NCI-H226 (cell line): ENCODE measurements around the gene KLK10.

Experiments used
- DNase-seq: peaks from one replicate; pipeline ENCODE4 v3.0.0-alpha.2; 2015

The KLK10 gene

DNA sequence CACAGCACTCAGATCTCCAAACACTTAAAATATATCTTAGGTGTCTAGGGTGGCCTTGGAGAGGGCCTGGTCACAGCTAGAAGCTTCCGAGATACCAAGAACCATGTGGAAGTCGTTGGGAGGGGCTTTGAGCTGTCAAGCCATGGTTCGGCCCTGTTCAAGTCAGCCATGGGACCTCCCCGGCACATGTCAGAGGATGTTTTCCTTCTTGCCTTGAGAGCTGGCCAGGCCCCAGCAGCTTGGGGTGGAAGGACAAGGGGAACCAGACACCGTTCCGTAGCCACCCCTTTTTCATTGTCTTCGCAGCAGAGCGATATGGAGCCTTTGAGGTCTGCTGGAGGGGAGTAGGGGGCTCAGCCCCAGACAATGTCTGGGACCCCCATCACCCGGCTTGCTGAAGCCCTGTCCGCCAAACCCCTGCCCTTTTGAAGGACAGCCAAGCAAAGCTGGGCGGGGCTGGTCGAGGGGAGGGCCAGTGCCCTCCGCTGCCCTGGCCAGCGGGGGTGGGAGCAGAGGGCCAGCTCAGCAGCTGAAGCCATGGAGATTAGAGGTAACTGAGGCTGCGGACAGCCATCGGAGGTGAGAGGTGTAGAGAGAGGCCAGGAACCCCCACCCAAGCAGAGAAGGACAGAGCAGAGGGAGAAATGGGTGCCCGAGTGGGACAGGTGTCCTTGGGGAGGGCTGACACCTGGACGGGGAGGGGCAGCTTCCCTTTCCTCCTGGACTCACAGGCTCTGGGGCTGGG lies 6.5 kb upstream of the KLK10 start:
- peak; percentile 64 for DNase-seq

DNA sequence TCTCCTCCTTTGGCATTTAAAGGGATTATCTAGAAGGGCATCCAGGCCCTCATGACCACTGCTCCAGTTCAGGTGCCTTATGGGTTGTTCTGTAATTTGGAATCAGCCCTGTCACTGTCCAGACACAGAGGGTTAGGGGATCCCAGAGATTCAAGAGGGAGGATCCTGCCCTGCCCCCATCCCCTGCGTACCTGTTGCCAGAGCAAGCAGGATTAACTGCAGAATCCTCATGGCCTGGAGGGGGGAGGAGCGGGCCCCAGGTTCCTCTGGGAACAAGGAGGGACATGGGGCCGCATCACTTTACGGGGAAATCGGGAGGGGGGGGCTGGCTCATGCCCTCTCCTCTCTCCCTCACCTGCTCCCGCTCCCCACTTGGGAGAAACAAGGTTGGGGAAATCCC lies 5.9 kb upstream of the KLK10 start:
- DNase-seq: no peak

DNA sequence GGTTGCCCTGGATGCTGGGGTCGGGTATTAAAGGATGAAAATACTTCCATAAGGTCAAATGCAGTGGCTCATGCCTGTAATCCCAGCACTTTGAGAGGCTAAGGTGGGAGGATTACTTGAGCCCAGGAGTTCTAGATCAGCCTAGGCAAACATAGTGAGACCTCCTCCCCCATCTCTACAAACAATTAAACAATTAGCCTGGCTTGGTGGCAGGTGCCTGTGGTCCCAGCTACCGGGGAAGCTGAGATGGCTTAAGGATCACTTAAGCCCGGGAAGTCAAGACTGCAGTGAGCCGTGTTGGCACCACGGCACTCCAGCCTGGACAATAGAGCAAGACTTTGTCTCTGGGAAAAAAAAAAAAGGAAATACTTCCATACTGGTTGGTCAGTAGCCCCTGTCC lies 5.4 kb upstream of the KLK10 start:
- no peak for DNase-seq

DNA sequence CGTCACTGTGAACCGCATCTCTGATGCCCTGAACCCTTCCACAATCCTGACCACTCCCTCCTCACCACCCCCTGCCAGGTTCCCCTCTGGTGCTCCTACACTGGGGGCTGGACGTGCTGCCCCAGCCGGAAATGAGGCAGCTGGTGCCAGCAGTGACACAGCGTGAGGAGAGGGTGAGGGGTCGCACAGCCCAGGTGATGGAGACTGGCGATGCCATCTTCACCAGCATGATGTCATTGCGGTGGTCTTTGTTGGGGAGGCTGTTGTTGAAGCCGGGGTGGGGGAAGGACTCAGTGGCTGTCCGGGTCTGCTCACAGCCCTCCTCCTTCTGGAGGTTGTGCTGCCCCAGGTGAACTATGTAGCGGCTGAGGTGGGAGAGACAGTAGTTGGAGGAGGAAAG lies 4.4 kb upstream of the KLK10 start:
- DNase-seq: no peak

DNA sequence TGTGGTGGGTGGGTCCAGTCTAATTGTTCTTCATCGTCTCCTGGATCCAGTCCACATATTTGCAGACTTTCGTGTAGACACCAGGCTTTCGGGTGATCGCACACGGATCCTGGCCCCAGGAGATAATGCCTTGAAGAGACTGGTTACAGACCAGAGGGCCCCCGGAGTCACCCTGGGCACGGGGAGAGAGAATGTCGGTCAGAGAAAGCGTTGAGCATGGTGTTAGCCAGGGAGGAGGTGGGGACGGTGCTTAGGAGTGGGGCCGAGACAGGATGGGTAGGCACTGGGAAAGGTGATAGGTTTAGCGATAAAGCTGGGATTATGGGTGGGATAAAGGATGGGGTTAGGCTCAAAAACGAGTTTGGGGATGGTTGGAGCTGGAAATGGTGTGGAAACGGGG lies 3.0 kb upstream of the KLK10 start:
- no peak for DNase-seq

DNA sequence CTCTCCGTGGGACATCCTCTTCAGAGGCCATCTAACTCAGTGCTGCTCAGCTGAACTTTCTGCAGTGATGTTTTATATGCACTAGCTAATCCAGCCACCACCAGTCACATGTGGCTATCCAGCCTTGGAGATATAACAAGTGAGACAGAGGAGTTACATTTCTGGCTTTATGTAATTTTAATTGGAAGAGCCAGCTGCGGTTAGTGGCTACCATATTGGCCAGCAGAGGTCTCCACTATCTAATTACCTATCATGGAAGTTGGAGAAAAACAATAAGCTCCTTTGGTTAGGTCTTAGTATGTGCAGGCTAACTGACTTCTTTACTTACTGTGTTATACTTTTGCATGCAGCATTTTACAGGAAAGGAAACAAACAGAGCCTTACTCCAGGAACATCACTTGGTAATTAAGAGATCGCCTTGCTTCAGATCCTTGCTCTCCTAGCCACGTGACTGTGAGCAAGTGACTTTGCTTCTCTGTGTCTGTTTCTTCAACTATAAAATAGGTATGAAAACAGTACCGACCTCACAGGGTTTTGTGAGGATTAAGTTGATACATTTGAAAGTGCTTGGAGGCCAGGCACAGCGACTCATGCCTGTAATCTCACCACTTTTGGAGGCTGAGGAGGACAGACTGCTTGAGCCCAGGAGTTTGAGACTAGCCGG lies 1.6 kb upstream of the KLK10 start:
- peak; percentile 31 for DNase-seq

DNA sequence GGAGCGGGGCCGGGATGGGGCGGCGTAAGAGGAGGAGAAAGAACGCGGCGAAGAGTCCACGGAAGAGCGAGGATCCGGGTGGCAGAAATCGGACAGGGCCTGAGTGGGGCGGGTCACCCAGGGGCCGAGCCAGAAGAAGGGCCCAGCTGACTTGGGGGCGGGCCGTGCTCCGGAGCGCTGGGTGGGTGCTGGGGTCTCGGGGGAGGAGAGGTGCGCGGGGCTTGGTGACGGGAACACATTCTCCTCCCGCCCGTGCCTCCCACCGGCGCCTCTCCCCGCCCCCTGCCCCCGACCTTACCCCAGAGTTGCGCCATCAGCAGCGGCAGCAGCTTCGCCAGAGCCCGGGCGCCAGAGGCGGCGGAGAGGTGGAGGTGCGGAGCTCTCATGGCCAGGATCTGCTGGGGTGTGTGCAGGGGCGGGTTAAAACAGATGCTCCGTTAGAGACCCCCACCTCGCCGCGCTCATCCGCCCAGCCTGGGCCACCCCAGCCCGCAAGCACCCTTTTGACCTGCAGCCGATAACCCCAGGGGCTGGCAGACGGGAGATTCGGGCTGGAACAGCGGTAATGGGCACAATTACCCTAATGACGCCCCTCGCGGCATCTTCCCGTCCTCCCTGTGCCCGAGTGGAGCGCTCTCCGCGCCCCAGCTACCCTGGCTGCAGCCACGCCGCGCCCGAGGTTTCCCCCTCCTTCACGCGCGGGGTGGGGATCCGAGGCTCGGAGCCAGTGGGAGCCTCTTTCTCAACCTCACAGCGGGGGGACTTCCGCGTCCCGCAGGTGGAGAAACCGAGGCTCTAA lies 565 bp downstream of the KLK10 start:
- peak; percentile 79 for DNase-seq

DNA sequence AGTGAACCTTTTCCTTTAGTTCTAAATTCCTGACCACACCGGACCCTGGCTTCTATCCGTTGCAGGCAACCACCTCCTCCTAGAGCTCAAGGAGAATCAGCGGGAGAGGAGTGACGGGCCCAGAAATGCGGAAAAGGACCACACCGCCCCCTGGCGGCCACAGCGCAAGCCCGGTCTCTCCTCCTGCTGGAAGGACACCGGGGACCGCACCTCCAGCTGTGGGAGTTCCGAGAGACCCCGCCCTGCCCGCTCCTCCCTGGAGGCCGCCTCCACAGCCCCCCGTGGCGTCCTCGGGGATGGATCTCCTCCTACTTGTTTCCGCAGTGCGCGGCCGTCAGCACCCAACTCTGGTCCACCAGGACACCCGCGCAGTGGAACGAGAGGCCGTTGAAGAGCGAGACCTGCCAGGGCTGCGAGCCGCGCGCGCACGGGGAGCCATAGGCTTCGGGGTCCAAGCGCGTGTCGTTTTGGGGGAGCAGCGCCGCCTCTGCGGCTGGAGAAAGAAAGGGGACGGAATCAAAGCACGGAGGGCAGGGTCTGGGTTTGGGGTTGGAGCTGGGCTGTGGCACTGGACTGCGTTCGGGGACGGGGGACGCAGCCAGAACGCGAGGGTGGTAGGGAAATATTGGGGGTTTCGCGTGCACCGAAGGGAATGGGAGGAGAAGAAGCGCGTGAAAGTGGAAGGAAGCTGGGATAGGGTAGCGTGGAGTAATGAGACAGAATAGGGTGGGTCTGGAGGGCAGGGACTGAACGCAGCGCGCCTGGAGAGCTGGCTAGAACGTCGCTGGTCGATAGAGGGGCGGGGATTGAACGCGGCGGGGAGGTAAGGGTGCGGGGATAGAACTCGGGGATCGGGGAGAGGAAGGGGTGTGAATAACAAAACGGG lies 2.5 kb downstream of the KLK10 start:
- DNase-seq: peak; percentile 73

DNA sequence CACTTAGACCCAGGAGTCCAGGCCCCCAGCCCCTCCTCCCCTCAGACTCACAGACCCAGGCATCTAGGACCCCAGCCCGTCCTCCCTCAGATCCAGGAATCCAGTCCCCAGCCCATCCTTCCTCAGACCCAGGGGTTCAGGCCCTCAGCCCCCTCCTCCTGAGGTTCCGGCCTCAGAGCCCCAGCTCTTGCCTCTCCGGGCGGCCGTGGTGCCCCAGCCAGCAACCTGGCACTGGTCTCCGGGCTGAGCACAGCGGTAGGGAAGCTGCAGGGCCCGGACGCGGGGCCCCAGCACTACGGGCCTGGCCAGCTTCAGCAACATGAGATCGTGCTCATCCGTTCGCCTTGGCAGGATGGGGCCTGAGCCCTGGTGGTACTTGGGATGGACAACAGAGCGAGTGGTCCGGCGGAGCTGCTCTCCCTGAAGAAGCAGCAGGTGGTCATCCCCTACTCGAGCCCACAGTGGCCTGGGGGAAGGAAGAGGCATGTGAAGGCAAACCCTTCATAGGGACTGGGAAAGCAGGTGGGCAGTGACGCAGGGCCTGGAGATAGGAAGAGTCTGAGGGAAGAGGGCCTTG lies 3.7 kb downstream of the KLK10 start:
- no peak for DNase-seq

DNA sequence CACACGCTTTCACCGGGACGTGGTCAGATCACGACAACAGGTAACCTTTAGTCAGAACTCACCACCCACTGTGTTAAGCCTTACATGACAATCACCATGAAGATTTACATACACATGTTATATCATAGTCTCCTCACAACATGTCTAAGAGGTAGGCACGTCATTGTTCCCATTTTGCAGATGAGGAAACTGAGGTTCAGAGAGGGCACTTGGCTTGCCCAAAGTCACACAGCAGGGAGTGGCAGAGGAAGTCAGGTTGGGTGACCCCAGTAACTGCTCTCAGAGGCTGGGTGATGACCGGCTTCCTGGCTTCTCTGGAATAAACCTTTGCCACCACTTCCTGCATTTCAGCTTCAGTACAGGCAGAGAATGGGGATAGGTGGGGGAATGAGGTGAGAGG lies 5.3 kb downstream of the KLK10 start:
- no peak for DNase-seq

DNA sequence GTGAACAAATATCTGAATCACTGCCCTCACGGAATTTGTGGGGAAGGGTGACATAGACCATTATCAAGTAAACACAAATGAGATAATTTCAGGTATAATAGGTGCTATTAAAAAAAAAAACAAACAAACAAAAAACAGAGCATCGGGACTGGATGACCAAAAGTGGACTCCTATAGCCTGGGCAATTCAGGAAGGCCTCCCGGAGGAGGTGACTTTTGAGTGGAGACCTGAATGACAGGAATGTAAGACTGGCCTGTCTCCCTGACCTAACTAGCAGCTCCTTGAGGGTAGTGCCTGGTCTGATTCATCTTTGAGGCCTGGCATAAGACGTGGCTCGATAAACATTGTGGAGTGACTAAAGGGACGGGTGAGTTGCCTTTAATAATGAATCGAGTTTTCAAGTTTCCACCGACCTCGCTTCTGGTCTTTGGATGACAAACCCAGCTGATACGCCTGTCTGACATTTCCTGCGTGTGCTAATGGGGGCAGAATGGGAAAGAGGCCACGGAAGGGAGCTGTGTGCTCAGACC lies 6.8 kb downstream of the KLK10 start:
- no peak for DNase-seq

DNA sequence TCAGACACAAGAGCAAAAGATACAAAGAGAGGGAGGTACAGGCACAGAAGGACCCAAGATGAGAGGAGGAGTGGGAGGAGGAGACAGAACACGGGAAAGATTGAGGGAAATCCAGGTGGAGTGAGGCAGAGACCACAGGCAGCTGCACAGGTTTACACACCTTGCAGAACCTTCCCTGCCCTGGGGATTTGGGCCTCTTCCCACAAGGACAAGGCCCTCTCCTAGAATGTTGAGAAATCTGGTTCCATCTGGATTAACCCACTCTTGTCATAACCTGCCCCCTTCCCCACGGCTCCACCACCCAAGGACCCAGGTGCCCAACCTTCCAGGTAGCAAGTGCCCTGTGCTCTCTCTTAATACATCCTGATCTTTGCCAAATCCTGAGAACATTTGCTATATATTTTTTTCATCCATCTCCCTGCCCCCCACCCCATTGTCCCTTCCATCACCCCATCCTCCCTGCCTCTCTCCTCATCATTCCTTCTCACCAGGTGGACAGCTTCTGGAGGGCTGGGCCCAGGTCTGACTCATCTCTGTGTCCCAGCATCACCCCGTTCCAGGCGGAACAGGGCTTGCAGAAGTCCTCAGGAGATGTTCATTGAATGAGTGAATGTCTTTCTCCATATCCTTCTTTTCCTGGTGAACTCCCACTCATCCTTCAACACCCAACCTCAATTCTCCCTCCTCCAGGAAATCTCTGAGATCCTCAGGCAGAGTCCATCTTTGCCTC lies 9.3 kb downstream of the KLK10 start:
- no peak for DNase-seq

DNA sequence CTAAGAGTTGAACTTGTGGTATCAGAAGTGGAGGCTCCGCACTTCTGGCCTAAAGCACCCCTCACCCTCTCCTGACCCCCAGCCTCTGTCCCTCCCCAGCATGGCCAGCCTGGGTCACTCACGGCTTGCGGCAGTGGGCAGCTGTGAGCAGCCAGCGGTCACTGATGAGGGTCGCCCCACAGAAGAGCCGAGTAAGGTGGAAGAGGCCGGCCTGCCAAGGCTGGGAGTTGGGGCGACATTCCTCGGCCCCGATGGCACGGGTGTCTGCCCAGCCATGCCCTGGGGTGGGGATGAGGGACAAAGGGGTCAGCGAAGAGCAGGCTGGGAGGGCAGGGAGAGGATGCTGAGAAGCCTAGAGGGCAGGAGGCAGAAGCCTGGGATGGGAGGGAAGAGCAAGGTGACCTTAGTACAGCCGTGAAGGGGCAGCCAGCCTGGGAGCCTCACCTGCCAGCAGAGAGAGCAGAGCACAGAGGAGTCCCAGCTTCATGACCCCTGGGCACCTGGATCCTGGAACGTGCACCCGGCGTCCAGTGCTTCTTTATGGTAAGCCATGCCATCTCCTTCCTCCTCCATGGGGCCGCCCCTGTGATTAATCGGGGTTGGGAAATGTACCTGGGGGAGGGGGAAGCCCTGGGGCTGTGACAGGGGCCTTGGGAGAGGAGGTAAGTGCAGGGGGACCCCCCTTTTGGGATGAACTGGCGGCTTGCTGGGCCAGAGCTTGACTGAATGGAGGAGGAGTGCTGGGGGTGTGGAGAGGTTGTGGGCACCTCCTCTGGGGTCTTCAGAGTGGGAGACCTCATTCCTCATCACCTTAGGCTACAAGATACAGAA lies 10.2 kb downstream of the KLK10 start:
- no peak for DNase-seq

DNA sequence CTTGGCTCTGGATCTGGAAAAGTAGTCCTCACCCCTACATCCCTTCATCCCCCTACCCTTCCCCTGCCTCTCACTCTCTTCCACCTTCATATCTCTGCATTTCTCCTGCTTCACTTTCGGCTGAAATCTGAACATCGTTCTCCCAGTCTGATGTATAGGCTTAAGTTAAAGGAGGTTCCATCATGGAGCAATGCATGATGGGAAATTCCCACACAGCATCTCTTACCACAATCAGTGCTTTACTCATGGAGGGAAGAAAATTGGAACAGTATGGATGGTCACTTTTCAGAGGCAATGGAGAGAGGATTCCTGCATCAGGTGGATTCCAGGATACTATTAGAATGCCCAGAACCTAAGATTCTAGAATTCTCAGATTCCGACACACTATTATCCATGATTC lies 12.0 kb downstream of the KLK10 start:
- no peak for DNase-seq

DNA sequence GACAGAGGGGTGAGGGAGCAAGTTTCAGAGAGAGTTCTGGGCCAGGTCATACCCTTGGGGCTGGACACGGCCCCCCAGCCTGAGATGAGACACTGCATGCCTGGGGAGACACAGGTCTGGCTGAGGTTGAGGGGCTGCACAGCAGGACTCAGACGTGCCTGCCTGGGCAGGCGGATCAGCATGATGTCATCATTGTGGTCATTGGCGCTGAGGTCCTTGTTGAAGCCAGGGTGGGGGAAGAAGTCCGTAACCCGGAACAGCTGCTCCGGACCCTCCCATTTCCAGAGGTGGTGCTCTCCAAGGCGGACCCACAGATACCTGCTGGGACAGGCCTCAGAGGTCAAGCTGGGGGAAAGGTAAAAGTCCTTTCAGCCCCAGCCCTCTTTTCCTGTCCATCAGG lies 13.1 kb downstream of the KLK10 start:
- no peak for DNase-seq

DNA sequence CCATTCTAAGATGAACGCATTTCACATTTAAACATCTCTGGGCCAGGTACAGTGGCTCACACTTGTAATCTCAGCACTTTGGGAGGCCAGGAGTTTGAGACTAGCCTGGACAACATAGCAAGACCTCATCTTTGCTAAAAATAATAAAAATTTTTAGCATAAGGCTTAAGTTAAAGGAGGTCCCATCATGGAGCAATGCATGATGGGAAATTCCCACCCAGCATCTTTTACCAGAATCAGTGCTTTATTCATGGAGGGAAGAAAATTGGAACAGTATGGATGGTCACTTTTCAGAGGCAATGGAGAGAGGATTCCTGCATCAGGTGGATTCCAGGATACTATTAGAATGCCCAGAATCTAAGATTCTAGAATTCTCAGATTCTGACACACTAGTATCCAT lies 14.3 kb downstream of the KLK10 start:
- no peak for DNase-seq

DNA sequence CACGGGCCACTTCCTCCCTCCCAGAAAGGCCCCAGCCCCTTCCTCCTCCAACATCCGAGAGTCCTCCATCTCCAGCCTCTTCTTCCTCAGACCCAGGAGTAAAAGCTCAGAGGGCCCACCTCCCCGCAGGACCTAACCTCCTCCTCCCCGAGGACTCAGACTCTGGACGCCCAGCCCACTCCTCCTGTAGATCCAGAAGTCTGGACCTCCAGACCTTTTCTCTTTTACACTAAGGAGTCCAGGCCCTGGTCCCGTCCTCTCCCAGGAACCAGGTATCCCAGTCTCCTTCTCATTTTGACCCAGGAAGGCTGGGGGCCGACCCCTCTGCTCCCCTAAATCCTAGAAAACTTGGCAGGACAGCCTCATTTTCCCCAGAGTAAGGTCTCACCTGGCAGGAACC lies 16.2 kb downstream of the KLK10 start:
- no peak for DNase-seq

DNA sequence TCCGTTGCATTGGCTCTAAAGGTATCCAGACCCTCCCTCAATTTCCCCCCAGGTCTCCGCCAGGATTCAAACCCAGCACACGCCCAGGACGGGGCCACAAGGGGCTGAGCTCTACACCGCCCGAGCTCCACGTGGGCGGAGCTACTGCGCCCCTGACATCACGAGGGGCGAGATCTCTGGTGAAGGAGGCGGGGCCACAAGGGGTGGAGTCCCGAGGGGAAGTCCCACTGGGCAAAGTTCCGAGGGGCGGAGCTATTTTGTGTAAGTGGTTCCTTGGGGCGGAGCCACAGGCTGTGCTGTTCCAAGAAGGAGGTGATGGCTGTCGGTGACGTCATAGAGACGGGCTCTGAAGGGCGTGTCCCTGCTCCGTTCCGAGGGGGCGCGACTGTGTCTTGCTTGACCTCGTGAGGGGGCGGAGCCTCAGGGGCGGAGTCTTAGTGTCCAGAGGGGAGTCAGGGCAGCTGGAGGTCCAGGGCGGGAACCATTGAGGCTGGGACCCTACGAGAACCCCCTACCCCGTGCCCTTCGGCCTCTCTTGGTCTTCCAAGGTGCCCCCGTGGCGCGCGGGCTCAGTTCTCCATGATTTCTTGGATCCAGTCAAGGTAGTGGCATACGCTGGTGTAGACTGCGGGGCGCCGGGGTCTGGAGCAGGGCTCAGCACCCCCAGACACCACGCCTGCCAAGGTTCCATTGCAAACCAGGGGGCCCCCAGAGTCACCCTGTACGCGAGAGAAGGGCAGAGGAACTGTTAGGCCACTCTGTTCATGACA lies 16.8 kb downstream of the KLK10 start:
- peak; percentile 88 for DNase-seq

DNA sequence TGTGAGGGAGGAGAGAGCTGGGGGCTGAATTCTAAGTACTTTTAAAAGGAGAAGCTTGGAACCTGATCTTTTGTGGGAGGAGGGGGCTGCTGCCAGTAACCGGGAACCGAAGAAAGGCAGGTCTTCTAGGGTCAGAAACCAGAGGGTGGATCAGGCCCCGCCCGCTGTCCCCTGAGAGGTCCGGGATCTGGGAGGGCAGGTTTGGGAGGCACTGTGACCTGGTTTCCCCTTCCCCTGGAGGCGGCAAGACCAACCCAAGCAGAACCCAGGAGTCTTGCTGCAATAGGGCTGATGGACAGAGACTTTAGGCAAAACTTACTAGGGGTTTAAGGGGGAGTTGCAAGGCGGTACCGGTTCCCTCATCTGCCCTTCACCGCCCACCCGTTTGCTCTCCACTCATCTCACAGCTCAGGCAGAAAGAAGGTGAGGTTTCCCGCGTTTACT lies 17.4 kb downstream of the KLK10 start:
- no peak for DNase-seq

DNA sequence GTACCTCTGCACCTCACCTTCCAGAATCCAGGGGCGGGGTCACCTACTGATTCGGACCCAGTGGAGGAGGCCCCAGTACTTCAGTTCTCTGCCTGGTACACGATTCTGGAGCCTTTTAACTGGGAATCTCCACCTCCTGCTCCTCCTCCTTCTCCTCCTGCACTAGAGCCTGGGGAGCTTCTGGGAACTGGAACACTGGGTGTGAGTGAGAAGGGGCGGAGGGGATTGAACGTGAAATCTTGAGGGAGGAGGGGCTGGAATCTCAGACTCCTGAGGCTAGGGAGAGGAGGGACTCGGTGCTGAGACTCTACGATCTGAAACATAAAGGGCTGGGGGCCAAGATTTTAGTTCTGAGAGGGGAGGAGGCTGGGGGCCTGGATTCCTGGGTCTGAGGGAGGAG lies 18.0 kb downstream of the KLK10 start, which contains the start of gene KLK8:
TSS of gene KLK8 (minus strand) at position 90 of the 400 bp plus-strand sequence. CDS start 437 bp downstream, outside the sequence.
- DNase-seq: peak; percentile 68
